HUES48 (cell line): Measurements from ENCODE around the gene RHBDL2.
"Not testable (repeated sequence)": the region's sequence is repeated elsewhere in the genome, so short reads cannot be mapped to it uniquely, and the experiment has no call there.

ENCODE experiments used
- H3K27ac ChIP-seq: one replicate; pipeline ENCODE4 v1.7.0; 2013; ENCODE audit warnings: low read depth, low read length, inconsistent platforms
- H3K27me3 ChIP-seq: 2 replicates; pipeline ENCODE4 v1.6.1; 2013; ENCODE audit warnings: mild to moderate bottlenecking, low read length; ENCODE audit not compliant: control insufficient read depth, insufficient read depth
- H3K36me3 ChIP-seq: 2 replicates; pipeline ENCODE4 v1.6.1; 2013; ENCODE audit warnings: low read length; ENCODE audit not compliant: control insufficient read depth, insufficient read depth
- H3K4me1 ChIP-seq: 2 replicates; pipeline ENCODE4 v1.6.1; 2013; ENCODE audit warnings: mild to moderate bottlenecking, low read length; ENCODE audit not compliant: control insufficient read depth, insufficient read depth
- H3K4me3 ChIP-seq: 2 replicates; pipeline ENCODE4 v1.5.1; 2013; ENCODE audit warnings: mild to moderate bottlenecking, low read depth, low read length
- H3K9ac ChIP-seq: 2 replicates; pipeline ENCODE4 v1.6.1; 2013; ENCODE audit warnings: mild to moderate bottlenecking, low read depth, low read length, moderate library complexity
- H3K9me3 ChIP-seq: 2 replicates; pipeline ENCODE4 v1.6.1; 2013; ENCODE audit warnings: low read length; ENCODE audit not compliant: control insufficient read depth, insufficient read depth

The RHBDL2 gene, protein sequence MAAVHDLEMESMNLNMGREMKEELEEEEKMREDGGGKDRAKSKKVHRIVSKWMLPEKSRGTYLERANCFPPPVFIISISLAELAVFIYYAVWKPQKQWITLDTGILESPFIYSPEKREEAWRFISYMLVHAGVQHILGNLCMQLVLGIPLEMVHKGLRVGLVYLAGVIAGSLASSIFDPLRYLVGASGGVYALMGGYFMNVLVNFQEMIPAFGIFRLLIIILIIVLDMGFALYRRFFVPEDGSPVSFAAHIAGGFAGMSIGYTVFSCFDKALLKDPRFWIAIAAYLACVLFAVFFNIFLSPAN

DNA sequence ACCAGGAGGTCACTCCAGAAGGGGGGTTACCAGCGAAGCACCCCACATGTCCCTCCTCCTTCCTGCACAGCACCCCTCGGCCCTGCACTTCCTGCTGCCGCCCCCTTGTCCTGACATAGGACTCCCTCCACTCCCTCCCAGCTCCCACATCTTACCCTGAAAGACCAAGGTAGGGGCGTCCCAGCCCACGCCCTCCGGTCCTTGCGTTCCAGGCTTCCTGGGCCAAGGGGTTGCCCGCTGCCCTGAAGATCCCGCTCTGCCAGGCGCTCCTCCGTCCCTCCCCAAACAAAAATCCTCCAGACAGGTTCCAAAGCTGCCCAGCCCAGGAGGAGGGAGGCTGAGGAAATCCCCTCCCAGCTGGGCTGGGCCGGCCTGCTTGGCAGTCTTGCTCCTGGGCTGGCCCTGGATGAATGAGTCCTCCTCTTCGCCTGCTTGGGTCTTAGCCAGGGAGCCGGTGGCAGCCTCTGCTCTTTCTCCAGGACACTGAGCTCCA is at the start of gene RHBDL2:
Gene RHBDL2 (minus strand): TSS at position 304 of the 493 bp plus-strand sequence. CDS start 22,618 bp downstream, outside the sequence.
- H3K36me3 ChIP-seq = no peaks in the 10 kb centered on the region
- no peaks in the 10 kb centered on the region for H3K27me3 ChIP-seq
- no peaks in the 10 kb centered on the region for H3K9me3 ChIP-seq
- no peak within 1 kb of the TSS; the same call in 1 of the 2 replicates for H3K4me3 ChIP-seq
- H3K9ac ChIP-seq = no peak within 1 kb of the TSS
- H3K27ac ChIP-seq = no peak within 1 kb of the TSS
- H3K4me1 ChIP-seq = peaks cover 6% of the 10 kb centered on the region; the same call in 1 of the 2 replicates

DNA sequence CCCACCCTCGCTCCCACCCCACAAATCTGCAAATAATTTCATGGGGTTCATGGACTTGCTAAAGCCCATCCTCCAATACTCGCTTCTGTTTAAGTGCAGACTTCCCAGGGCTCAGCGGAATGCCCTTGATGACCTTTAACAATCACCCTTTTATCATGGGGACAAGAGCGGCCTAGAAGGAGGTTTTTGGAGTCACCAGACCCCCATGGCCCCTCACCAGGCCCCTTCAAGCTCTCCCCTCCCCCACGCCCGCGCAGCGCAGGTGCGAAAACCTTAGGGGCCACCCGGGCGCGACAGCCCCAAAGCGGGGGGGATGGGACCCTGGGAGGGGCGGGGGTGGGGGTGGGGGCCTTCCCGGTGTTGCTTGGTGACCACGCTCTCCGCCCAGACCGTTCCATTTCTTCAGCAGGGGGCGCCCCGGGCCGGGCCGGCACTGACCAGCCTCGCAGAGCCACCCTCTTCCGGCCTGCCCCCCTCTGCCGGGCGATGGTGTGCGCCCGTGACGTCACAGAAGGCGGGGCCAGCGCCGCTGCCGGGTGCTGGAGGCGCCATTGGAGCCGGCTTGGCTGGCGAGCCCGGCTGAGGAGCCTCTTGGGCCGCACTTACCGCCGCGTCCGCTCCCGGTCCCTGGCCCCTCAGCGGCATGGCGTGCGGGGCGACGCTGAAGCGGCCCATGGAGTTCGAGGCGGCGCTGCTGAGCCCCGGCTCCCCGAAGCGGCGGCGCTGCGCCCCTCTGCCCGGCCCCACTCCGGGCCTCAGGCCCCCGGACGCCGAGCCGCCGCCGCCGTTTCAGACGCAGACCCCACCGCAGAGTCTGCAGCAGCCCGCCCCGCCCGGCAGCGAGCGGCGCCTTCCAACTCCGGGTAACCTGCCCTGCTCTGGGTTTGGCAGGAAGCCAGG is 49.4 kb upstream of the RHBDL2 start, which contains the start of gene AKIRIN1:
Gene AKIRIN1 (plus strand): TSS at position 539 of the 900 bp plus-strand sequence. CDS start 105 bp downstream, at position 644.
- Histone ChIP-seq H3K4me1 (peaks cover 51% of the 10 kb centered on the region), H3K9ac (peak within 1 kb of the TSS; percentile 98), H3K36me3 (peaks cover 39% of the 10 kb centered on the region), H3K4me3 (peak within 1 kb of the TSS; percentile 100), H3K9me3 (no peaks in the 10 kb centered on the region), H3K27ac (peak within 1 kb of the TSS; percentile 98), H3K27me3 (no peaks in the 10 kb centered on the region)

DNA sequence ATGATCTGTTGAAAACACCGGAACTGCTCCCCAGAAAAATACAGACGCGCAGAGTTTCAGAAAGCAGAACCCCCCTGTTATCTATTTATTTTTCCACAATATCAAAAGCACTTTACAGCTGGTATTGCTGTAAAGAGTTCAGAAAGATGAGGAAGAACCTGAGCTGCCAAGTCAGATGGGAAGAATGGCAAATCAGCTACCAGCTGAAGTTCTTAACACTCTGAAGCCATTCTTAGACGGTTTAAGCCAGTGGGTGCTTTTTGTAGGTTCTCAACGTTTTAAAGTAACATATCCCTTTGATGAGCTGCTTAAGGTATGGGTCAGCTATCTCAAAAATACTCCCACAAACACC is 48.7 kb upstream of the RHBDL2 start:
- peaks cover 33% of the 10 kb centered on the region for H3K36me3 ChIP-seq
- peak overlapping the region; percentile 98 for H3K27ac ChIP-seq
- H3K4me1 ChIP-seq = peaks cover 57% of the 10 kb centered on the region
- H3K9me3 ChIP-seq = no peaks in the 10 kb centered on the region
- peak overlapping the region; percentile 28; the same call in 1 of the 2 replicates for H3K9ac ChIP-seq
- H3K4me3 ChIP-seq = peak overlapping the region; percentile 48
- H3K27me3 ChIP-seq = no peaks in the 10 kb centered on the region

DNA sequence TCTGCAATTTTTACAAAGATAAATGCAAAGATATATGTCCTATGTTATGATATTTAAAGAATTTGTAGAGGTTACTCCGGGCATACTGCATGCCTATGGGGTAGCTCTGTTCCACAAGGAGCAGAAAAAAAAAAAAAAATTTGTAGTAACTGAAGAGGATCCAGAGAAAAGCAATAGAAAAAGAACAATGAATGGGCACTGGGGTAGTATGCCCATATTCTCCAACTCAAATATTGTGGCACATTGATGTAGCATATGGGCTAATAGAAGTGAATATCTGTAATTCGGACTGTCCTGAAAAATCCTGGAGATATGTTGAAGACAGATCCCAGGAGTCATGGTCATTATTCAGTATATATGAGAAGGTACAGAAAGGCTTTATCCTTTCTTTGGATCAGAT is 48.3 kb upstream of the RHBDL2 start:
- H3K27ac ChIP-seq = peak overlapping the region; percentile 98
- no peaks in the 10 kb centered on the region for H3K27me3 ChIP-seq
- H3K36me3 ChIP-seq = peaks cover 29% of the 10 kb centered on the region
- no peaks in the 10 kb centered on the region for H3K9me3 ChIP-seq
- H3K9ac ChIP-seq = no peak overlapping the region
- H3K4me1 ChIP-seq = peaks cover 57% of the 10 kb centered on the region
- peak overlapping the region; percentile 48; the same call in 1 of the 2 replicates for H3K4me3 ChIP-seq

DNA sequence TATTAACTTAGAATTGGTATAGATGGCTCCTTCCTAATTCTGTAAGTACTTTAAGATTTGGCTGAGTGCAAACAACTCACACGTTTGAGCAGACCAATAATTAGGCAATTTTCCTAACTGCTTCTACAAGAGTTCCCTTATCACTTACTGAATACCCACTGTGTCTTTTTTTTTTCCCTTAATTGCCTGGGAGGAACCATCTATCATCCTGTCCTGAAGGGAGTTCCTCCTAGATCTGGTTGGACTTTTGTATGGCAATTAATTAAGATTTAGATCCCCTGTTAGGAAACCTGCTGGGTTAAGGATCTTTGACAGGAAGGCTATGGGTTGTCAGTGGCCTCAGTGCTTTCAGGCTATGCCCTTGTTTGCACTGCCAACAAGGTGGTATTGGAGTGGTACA is 37.8 kb upstream of the RHBDL2 start:
- not testable (repeated sequence) for H3K27me3 ChIP-seq, H3K9ac ChIP-seq, H3K4me1 ChIP-seq, H3K4me3 ChIP-seq, H3K27ac ChIP-seq, H3K36me3 ChIP-seq
- peaks cover 10% of the 10 kb centered on the region; the same call in 1 of the 2 replicates for H3K9me3 ChIP-seq

DNA sequence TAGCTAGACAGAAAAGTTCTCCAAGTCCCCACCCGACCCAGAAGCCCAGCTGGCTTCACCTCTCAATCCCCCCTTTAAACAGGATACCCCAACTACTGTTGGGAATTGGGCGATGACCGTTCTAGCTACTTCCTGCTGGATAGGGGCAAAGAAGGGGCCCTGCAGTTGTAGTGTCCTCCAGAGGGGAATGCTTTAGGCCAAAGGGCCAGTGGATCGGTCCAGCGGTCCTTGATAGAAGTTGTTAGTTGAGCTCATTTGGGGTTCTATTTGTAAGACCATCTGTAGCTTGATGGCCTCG is 36.6 kb upstream of the RHBDL2 start:
- H3K4me1 ChIP-seq, H3K36me3 ChIP-seq, H3K27ac ChIP-seq, H3K9ac ChIP-seq, H3K27me3 ChIP-seq, H3K4me3 ChIP-seq: not testable (repeated sequence)
- H3K9me3 ChIP-seq = peaks cover 10% of the 10 kb centered on the region; the same call in 1 of the 2 replicates

DNA sequence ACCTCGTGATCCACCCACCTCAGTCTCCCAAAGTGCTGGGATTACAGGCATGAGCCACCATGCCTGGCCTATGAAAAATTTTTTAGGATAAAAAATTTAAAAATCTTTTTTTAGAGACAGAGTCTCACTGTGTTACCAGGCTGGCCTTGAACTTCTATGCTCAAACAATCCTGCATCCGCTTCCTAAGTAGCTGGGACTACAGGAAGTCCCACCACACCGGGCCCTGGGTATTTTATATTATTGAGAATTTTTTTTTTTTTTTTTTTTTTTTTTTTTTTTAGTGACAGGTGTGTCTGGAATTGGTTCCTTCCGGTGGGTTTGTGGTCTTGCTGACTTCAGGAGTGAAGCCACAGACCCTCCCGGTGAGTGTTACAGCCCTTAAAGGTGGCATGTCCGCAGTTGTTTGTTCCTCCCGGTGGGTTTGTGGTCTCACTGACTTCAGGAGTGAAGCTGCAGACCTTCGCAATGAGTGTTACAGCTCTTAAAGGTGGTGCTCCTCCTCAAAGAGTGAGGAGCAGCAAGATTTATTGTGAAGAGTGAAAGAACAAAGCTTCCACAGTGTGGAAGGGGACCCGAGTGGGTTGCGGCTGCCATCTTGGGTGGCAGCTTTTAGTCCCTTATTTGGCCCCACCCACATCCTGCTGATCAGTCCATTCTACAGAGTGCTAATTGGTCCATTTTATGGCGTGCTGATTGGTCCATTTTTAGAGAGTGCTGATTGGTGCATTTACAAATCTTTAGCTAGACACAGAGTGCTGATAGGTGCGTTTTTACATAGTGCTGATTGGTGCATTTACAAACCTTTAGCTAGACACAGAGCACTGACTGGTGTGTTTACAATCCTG is 36.0 kb upstream of the RHBDL2 start:
- H3K27me3 ChIP-seq, H3K4me1 ChIP-seq, H3K27ac ChIP-seq, H3K36me3 ChIP-seq, H3K4me3 ChIP-seq, H3K9ac ChIP-seq: not testable (repeated sequence)
- peaks cover 10% of the 10 kb centered on the region; the same call in 1 of the 2 replicates for H3K9me3 ChIP-seq

DNA sequence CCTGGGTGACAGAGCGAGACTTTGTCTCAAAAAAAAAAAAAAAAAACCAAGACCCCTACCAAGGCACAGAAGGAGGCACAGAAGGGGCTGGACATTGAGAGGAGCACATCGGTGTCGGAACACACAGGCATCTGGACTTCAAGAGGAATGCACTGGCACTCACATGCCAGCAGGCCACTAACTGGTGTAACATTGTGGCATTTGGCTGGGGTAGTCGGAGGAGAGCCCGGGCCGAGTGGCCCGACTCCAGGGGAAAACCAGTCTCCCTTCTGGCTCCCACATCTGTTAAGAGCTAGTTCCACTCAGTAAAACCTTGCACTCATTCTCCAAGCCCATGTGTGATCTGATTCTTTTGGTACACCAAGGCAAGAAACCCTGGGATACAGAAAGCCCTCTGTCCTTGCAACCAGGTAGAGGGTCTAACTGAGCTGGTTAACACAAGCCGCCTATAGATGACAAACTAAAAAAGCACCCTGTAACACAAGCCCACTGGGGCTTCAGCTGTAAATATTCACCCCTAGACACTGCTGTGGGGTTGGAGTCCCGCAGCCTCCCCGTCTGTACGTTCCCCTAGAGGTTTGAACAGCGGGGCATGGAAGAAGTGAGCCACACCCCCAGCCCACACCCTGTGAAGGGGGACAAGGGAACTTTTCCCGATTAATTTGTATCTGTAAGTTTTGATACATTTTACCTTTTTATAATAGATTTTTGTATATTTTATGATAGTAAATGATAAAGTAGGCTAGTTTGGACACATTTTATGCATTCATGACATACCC is 32.2 kb upstream of the RHBDL2 start:
- Histone ChIP-seq H3K4me1 (no peaks in the 10 kb centered on the region), H3K27ac (no peak overlapping the region), H3K9me3 (peaks cover 10% of the 10 kb centered on the region; the same call in 1 of the 2 replicates), H3K9ac (no peak overlapping the region), H3K4me3 (no peak overlapping the region), H3K36me3 (no peaks in the 10 kb centered on the region), H3K27me3 (no peaks in the 10 kb centered on the region)

DNA sequence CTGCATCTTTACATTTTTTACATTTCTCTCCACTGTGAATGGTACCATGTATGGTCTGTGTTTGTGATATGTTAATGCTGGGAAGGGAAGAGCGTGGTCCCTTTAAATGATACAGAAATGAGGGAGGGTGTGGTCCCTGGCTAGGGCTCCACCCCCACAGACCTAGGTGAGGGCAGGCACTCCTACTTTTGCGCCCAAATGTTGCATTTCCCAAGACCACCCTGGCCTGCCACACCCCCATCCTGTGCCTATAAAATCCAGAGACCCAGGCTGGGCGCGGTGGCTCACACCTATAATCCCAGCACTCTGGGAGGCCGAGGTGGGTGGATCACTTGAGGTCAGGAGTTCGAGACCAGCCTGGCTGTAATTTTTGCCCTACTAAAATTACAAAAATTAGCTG is 31.5 kb upstream of the RHBDL2 start:
- H3K4me1 ChIP-seq, H3K9me3 ChIP-seq, H3K9ac ChIP-seq, H3K27me3 ChIP-seq, H3K4me3 ChIP-seq, H3K27ac ChIP-seq, H3K36me3 ChIP-seq: not testable (repeated sequence)

DNA sequence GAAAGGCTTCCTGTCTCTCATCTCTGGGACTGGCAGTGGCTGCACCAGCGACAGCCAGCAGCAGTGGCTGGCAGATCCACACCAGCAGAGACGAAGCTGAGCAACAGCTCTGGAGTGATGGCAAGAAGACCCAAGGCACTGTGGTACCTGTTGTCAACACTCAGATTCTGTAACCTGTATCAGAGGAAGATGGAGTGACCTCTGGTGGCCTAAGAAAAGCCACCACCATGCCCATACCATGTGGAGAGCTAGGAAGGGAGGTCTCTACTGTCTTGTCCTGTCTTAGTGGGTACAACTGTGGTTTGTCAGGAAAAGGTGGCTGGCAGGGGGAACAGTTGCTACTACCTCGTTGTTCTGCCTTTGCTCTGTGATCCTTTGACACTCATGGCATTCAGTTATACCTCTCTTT is 22.5 kb upstream of the RHBDL2 start:
- H3K36me3 ChIP-seq = no peaks in the 10 kb centered on the region
- peaks cover 2% of the 10 kb centered on the region; the same call in 1 of the 2 replicates for H3K4me1 ChIP-seq
- H3K9ac ChIP-seq = no peak overlapping the region
- no peaks in the 10 kb centered on the region for H3K27me3 ChIP-seq
- H3K27ac ChIP-seq = no peak overlapping the region
- H3K4me3 ChIP-seq = no peak overlapping the region
- H3K9me3 ChIP-seq = no peaks in the 10 kb centered on the region
